Activated CD4-positive, alpha-beta memory T cell treated with anti-CD3 and anti-CD28 coated beads, Interleukin-2, amount 10 ng/mL, durations not matched to agents 7 days and 5 days (primary cell): ENCODE results near the gene ADAM33. TPM values are rescaled to one million over a fixed set of nuclear protein-coding genes. Genes with fewer than 3 reads are reported as not detected.

Experiments used
- CTCF ChIA-PET: fragments of 350-600 bp; sonication (Branson Sonifier 250); formaldehyde crosslinking; loops from one replicate; lab custom pipeline; 2021; ENCODE audit warnings: antibody characterized with exemption, inconsistent platforms; lab: Charles Lee
- POLR2A ChIA-PET: fragments of 350-600 bp; sonication (Branson Sonifier 250); formaldehyde crosslinking; loops from one replicate; lab custom pipeline; 2021; ENCODE audit warnings: antibody characterized with exemption; lab: Charles Lee
- DNase-seq: peaks from one replicate; pipeline ENCODE4 v3.0.0-alpha.2; 2020
- H3K27ac Mint-ChIP-seq: one replicate; pipeline ENCODE4 v1.8.0; 2021; ENCODE audit warnings: mild to moderate bottlenecking, mixed read lengths
- H3K27me3 Mint-ChIP-seq: one replicate; pipeline ENCODE4 v1.8.0; 2021; ENCODE audit warnings: mixed read lengths
- H3K36me3 Mint-ChIP-seq: one replicate; pipeline ENCODE4 v1.8.0; 2021; ENCODE audit warnings: low read depth, mixed read lengths
- H3K4me1 Mint-ChIP-seq: one replicate; pipeline ENCODE4 v1.8.0; 2021; ENCODE audit warnings: mixed read lengths
- H3K4me3 Mint-ChIP-seq: one replicate; pipeline ENCODE4 v1.8.0; 2021; ENCODE audit warnings: mild to moderate bottlenecking, mixed read lengths
- H3K9me3 Mint-ChIP-seq: one replicate; pipeline ENCODE4 v1.8.0; 2021; ENCODE audit warnings: mixed read lengths
- total RNA-seq, 2 experiments: library from RNA; stranded (reverse); gene quantifications; one replicate each; pipeline ENCODE4 v1.2.3, GENCODE V29; 2021

Gene ADAM33
- total RNA-seq, 2 experiments from 2014 or later = not detected

- CTCF ChIA-PET = interaction anchor here (0.7 to 1.9 kb wide), 4 partner anchors 9 to 117 kb away, joined by 3 to 16 read pairs (median 4); no protein-coding TSS in a partner anchor
Observed at GRCh38 chr20:3720068-3720467, 38.3 kb upstream of the ADAM33 start.

GRCh38 chr20:3719046-3719445 is 37.2 kb upstream of the ADAM33 start:
- ChIA-PET POLR2A (interaction anchor here (1.0 kb wide), 1 partner anchor 52 kb away, joined by 3 read pairs; no protein-coding TSS in a partner anchor), CTCF (interaction anchor here (1.9 kb wide), 1 partner anchor 8 kb away, joined by 16 read pairs; no protein-coding TSS in a partner anchor)
- H3K9me3 Mint-ChIP-seq = peaks cover 2% of the 10 kb centered on the region
- no peak overlapping the region for H3K27ac Mint-ChIP-seq
- no peak overlapping the region for H3K4me3 Mint-ChIP-seq
- H3K36me3 Mint-ChIP-seq = no peaks in the 10 kb centered on the region
- H3K27me3 Mint-ChIP-seq = peaks cover 32% of the 10 kb centered on the region
- H3K4me1 Mint-ChIP-seq = peaks cover 33% of the 10 kb centered on the region
- no peak for DNase-seq

More at GRCh38 chr20:3720068-3720467, 38.3 kb upstream of the ADAM33 start:
- peak overlapping the region; percentile 33 for H3K27ac Mint-ChIP-seq
- H3K27me3 Mint-ChIP-seq = peaks cover 40% of the 10 kb centered on the region
- no peak overlapping the region for H3K4me3 Mint-ChIP-seq
- DNase-seq = no peak
- peaks cover 2% of the 10 kb centered on the region for H3K9me3 Mint-ChIP-seq
- POLR2A ChIA-PET = interaction anchor here (1.0 kb wide), 1 partner anchor 53 kb away, joined by 3 read pairs; no protein-coding TSS in a partner anchor
- peaks cover 35% of the 10 kb centered on the region for H3K4me1 Mint-ChIP-seq
- H3K36me3 Mint-ChIP-seq = no peaks in the 10 kb centered on the region

GRCh38 chr20:3716195-3716834 is 34.5 kb upstream of the ADAM33 start:
- H3K36me3 Mint-ChIP-seq = no peaks in the 10 kb centered on the region

DNA sequence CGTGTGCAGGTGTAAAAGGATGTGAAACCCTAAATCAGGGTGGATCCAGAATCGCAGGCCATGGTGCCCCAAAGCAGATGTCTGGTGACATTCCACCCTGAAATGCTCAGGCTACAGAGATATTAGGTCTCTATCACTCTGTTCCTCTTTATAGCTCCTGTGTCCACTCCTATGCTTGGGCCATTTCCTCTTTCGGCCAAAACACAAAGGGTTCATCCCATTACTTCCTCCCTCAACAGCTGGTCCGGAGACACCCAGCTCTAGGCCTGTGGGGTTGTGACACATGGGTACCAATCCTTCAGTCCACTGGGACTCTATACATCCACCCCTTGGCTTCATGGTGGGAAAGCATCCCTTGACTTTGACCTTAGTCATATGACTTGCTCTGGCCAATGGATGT is 32.3 kb upstream of the ADAM33 start:
- peaks cover 7% of the 10 kb centered on the region for H3K27me3 Mint-ChIP-seq
- POLR2A ChIA-PET = no interaction called here
- no peak for DNase-seq

More at GRCh38 chr20:3716195-3716834, 34.5 kb upstream of the ADAM33 start:
- Mint-ChIP-seq H3K27ac (no peak overlapping the region), H3K27me3 (peaks cover 19% of the 10 kb centered on the region), H3K4me3 (no peak overlapping the region), H3K9me3 (peaks cover 2% of the 10 kb centered on the region), H3K4me1 (peaks cover 29% of the 10 kb centered on the region)
- ChIA-PET POLR2A (no interaction called here), CTCF (interaction anchor here (0.7 to 1.5 kb wide), 8 partner anchors 29 to 369 kb away, joined by 3 to 10 read pairs (median 5); partner anchors contain the start of gene ADISSP)
- peak; percentile 36 for DNase-seq

GRCh38 chr20:3712279-3712873 is 30.6 kb upstream of the ADAM33 start, which contains the start of gene SIGLEC1:
Gene SIGLEC1 (minus strand): TSS chr20:3712600. CDS start chr20:3707128, 5,472 bp downstream.
- H3K4me1 Mint-ChIP-seq = peaks cover 9% of the 10 kb centered on the region
- POLR2A ChIA-PET = no interaction called here
- no peak for DNase-seq
- CTCF ChIA-PET = interaction anchor here (1.4 to 1.9 kb wide), 2 partner anchors 36 to 149 kb away, joined by 4 to 6 read pairs; no protein-coding TSS in a partner anchor
- no peak within 1 kb of the TSS for H3K27ac Mint-ChIP-seq
- H3K4me3 Mint-ChIP-seq = no peak within 1 kb of the TSS
- H3K9me3 Mint-ChIP-seq = no peaks in the 10 kb centered on the region
- no peaks in the 10 kb centered on the region for H3K36me3 Mint-ChIP-seq
- H3K27me3 Mint-ChIP-seq = peaks cover 8% of the 10 kb centered on the region

More for the DNA sequence above, 32.3 kb upstream of the ADAM33 start:
- Mint-ChIP-seq H3K27ac (no peak overlapping the region), H3K36me3 (no peaks in the 10 kb centered on the region), H3K9me3 (no peaks in the 10 kb centered on the region), H3K4me3 (no peak overlapping the region), H3K4me1 (peaks cover 15% of the 10 kb centered on the region)
- CTCF ChIA-PET = interaction anchor here (1.1 kb wide), 1 partner anchor 35 kb away, joined by 3 read pairs; no protein-coding TSS in a partner anchor

GRCh38 chr20:3711484-3711941 is 29.7 kb upstream of the ADAM33 start:
- Mint-ChIP-seq H3K4me3 (no peak overlapping the region), H3K36me3 (no peaks in the 10 kb centered on the region), H3K27me3 (peaks cover 8% of the 10 kb centered on the region), H3K4me1 (peaks cover 9% of the 10 kb centered on the region), H3K9me3 (no peaks in the 10 kb centered on the region), H3K27ac (no peak overlapping the region)
- no peak for DNase-seq
- POLR2A ChIA-PET = no interaction called here
- CTCF ChIA-PET = interaction anchor here (0.6 to 2.7 kb wide), 35 partner anchors 8 to 982 kb away, joined by 3 to 56 read pairs (median 4); partner anchors contain the start of genes ADISSP and ATRN

- no peaks in the 10 kb centered on the region for H3K36me3 Mint-ChIP-seq
Observed at GRCh38 chr20:3710703-3711483, 29.1 kb upstream of the ADAM33 start.

GRCh38 chr20:3710011-3710466 is 28.2 kb upstream of the ADAM33 start:
- DNase-seq = no peak
- no peak overlapping the region for H3K4me3 Mint-ChIP-seq
- ChIA-PET POLR2A (interaction anchor here (0.6 to 1.0 kb wide), 2 partner anchors 34 to 44 kb away, joined by 3 to 6 read pairs; no protein-coding TSS in a partner anchor), CTCF (interaction anchor here (0.9 to 2.7 kb wide), 15 partner anchors 10 to 147 kb away, joined by 3 to 56 read pairs (median 8); partner anchors contain the start of gene ADISSP)
- no peaks in the 10 kb centered on the region for H3K36me3 Mint-ChIP-seq
- peaks cover 8% of the 10 kb centered on the region for H3K27me3 Mint-ChIP-seq
- H3K4me1 Mint-ChIP-seq = peaks cover 9% of the 10 kb centered on the region
- no peaks in the 10 kb centered on the region for H3K9me3 Mint-ChIP-seq
- no peak overlapping the region for H3K27ac Mint-ChIP-seq

More at GRCh38 chr20:3710703-3711483, 29.1 kb upstream of the ADAM33 start:
- no peaks in the 10 kb centered on the region for H3K9me3 Mint-ChIP-seq
- H3K27me3 Mint-ChIP-seq = peaks cover 8% of the 10 kb centered on the region
- ChIA-PET CTCF (interaction anchor here (0.6 to 2.7 kb wide), 42 partner anchors 9 to 982 kb away, joined by 3 to 56 read pairs (median 4); partner anchors contain the start of genes ADISSP and ATRN), POLR2A (interaction anchor here (0.6 to 1.0 kb wide), 2 partner anchors 34 to 45 kb away, joined by 3 to 6 read pairs; no protein-coding TSS in a partner anchor)
- peak; percentile 76 for DNase-seq
- H3K27ac Mint-ChIP-seq = no peak overlapping the region
- peaks cover 9% of the 10 kb centered on the region for H3K4me1 Mint-ChIP-seq
- H3K4me3 Mint-ChIP-seq = no peak overlapping the region

GRCh38 chr20:3707508-3707899 is 25.7 kb upstream of the ADAM33 start:
- Mint-ChIP-seq H3K4me3 (no peak overlapping the region), H3K9me3 (no peaks in the 10 kb centered on the region), H3K27me3 (peaks cover 9% of the 10 kb centered on the region), H3K27ac (no peak overlapping the region), H3K4me1 (peaks cover 9% of the 10 kb centered on the region), H3K36me3 (no peaks in the 10 kb centered on the region)
- CTCF ChIA-PET = interaction anchor here (0.8 to 2.6 kb wide), 3 partner anchors 10 to 46 kb away, joined by 3 to 13 read pairs (median 5); no protein-coding TSS in a partner anchor
- POLR2A ChIA-PET = interaction anchor here (0.7 to 1.5 kb wide), 2 partner anchors 30 to 40 kb away, joined by 3 to 5 read pairs; no protein-coding TSS in a partner anchor
- no peak for DNase-seq

- no peaks in the 10 kb centered on the region for H3K36me3 Mint-ChIP-seq
- H3K9me3 Mint-ChIP-seq = no peaks in the 10 kb centered on the region
- DNase-seq = no peak
- peaks cover 9% of the 10 kb centered on the region for H3K4me1 Mint-ChIP-seq
- ChIA-PET CTCF (interaction anchor here (0.8 to 2.6 kb wide), 3 partner anchors 9 to 46 kb away, joined by 3 to 13 read pairs (median 5); no protein-coding TSS in a partner anchor), POLR2A (interaction anchor here (1.5 kb wide), 1 partner anchor 30 kb away, joined by 5 read pairs; no protein-coding TSS in a partner anchor)
- no peak overlapping the region for H3K4me3 Mint-ChIP-seq
- H3K27ac Mint-ChIP-seq = no peak overlapping the region
- H3K27me3 Mint-ChIP-seq = peaks cover 9% of the 10 kb centered on the region
Observed at GRCh38 chr20:3706774-3707507, 25.1 kb upstream of the ADAM33 start.
